GM21360 (cell line): ENCODE results near the gene VARS2.
"Not testable (repeated sequence)": the region's sequence is repeated elsewhere in the genome, so short reads cannot be mapped to it uniquely, and the experiment has no call there.

Experiments used
- ATAC-seq: cut with Tn5 transposase; IDR thresholded peaks from one replicate; pipeline ENCODE4 v1.9.1; 2021; ENCODE audit warnings: mild to moderate bottlenecking, moderate library complexity; ENCODE audit not compliant: unreplicated experiment

VARS2 gene

DNA sequence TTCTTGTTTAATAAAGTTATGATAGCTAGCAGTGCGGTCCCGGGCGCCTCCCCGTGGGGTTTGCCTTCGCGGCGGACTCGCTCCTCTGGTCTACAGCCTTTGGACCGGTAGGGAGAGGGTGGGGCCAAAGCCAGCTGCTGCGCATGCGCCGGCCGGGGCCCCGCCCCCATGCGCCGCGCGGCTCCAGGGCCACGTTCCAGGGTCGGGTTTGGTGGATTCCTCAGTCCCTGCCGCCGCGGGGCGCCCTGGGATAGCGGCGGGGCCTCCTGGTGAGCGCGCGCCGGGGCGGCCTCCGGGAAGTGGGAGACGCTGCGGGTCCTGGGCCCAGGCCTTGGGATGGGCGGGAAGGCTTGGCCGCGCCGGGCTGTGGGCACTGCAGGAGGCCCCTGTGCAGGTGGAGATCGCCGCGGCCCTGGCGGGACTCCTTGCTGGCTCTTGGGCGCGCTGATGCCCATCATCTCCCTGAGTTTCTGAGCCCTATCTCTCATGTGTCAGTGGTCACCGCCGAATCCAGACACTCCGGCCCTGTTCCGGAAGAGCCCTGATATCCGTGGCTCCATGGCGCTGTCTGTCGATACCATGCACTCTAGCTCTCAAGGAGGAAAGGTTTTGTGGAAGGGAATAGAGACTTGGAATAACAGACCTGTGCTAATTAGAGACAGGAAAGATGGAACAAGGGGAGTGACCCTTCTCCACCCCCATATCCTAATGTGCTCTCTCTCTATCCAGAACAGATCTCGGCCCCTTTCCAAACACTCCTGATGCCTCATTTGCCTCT lies at the start of gene VARS2:
TSS of gene VARS2 (plus strand) at position 163 of the 778 bp plus-strand sequence. CDS start at position 762, 599 bp downstream.
- ATAC-seq: peak; percentile 74

DNA sequence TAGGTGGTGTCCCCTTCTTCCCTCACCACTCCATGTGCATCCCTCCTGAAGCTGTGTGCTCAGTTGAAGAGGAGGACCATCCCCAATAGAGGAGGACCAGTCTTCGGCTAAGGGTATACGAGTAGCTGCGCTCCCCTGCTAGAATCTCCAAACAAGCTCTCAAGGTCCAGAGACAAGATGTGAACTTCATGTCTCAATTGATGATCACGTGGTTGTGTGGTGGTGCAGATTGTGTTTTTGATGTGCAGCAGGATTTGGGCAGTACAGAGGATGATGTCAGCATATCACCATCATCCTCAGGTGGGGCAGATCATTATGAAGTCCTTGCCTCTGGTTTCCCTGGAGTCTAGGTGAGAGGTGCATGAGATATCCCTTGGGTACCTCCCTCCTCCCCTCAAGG lies 49.7 kb upstream of the VARS2 start:
- ATAC-seq: no peak

DNA sequence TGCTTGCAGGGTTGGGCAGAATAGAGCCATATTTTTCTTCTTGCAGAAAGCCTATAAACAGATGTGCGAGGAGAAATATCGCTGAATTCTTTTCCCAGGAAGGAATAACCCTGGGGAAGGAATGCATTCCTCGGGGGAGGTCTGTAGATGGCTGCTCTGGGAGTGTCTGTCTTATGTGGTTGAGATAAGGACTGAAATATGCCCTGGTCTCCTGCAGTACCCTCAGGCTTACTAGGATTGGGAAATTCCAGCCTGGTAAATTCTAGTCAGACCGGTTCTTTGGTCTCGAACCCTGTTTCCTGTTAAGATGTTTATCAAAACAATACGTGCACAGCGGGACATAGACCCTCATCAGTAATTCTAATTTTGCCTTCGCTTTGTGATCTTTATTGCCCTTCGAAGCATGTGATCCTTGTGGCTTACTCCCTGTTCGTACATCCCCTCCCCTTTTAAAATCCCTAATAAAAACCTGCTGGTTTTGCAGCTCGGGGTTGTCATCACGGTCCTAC lies 44.7 kb upstream of the VARS2 start:
- ATAC-seq: not testable (repeated sequence)

DNA sequence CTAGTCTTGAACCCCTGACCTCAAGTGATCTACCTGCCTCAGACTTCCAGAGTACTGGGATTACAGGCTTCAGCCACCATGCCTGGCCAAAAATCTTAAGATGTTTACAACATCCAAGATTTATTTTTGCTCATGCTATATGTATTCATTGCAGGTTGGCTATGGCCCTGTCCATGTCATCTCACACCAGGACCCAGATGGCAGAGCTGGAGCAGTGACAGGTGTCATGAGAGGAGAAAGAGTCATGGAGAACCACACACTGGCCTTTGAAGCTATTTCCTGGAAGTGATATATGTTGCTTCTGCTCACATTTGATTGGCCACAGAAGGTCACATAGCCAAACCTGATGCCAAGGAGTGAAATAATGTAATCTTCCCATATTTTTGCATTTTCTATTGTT lies 43.5 kb upstream of the VARS2 start:
- no peak for ATAC-seq

DNA sequence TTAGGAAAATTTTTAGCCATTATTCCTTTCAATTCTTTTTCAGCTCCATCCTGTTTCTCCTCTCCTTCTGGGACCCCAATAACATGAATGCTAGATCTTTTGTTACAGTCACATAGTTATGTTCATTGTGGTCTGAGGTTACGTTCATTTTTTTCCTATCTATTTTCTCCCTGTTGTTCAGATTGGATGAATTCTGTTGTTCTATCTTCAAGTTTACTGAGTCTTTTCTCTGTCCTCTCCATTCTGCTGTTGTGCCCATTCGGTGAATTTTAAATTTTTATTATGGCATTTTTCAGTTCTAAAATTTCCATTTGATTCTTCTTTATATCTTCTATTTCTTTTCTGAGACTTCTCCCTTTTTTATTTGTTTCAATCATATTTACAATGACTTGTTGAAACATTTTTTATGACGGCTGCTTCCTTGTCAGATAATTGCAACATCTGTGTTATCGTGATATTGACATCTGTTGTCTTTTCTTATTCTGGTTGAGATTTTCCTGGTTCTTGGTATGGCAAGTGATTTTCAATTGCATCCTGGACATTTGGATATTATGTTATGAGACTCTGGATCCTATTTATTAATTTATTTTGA lies 42.4 kb upstream of the VARS2 start:
- ATAC-seq: no peak

DNA sequence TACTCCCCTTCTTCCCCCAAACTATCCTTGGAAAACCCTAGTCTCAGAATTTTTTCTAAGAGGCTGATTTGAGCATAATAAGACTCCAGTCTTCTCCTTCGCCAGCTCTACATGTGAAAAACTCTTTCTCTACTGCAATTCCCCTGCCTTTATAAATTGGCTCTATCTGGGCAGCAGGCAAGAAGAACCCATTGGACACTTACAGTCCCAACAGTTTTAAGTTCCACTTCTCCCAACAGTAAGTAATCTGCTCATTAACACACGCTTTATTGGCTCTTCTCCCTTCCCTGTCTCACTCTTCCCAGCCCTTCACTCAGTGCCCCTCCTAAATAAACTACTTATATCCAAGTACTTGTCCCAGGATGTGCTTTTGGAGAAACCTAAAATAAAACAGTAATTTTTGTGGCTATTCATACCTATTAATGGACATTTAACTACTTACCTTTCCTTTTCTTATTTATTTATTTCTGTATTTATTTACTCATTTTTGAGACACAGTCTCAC lies 40.8 kb upstream of the VARS2 start:
- ATAC-seq: no peak

DNA sequence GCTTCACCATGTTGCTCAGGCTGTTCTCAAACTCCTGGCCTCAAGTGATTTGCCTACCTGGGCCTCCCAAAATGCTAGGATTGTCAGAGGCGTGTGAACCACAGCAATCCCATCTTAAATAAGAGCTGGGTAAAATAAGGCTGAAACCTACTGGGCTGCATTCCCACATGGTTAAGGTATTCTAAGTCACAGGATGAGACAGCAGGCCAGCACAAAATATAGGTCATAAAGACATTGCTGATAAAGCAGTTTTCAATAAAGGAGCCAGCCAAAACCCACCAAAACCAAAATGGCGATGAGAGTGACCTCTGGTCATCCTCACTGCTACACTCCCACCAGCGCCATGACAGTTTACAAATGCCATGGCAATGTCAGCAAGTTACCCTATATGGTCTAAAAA lies 40.2 kb upstream of the VARS2 start:
- not testable (repeated sequence) for ATAC-seq

DNA sequence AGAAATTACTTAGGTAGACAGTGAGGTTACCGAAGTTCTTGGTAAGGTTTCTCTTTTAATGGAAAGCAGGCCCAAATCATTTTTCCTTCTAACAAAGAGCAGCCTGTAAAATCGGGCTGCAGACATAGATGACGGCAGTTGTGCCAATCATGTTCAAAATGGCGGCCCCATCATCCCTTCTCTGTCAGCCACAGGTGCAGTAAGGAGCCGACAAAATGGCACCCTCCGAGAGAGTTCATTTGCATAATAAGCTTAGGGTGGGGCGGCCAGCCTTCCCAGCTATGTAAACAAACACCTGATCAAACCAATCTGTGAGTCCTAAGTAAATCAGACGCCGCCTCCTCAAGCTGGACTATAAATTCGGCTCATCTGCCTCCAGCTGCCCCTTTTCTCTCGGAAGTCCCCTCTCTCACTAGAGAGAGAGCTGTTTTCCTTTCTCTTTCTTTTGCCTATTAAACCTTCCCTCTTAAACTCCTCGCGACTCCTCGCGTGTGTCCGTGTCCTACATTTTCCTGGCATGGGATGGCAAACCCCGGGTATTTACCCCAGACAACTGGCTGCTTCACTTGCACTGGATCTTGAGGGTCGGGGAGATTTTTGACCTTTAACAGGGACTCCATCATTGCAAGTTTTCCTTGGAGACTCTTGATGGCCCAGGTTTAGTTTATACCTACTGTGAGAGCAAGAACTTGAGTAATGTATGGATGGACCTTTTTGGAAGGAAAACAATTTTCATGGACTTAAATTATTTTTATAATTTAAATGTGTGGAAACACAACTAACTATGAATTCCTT lies 38.6 kb upstream of the VARS2 start:
- ATAC-seq: no peak

DNA sequence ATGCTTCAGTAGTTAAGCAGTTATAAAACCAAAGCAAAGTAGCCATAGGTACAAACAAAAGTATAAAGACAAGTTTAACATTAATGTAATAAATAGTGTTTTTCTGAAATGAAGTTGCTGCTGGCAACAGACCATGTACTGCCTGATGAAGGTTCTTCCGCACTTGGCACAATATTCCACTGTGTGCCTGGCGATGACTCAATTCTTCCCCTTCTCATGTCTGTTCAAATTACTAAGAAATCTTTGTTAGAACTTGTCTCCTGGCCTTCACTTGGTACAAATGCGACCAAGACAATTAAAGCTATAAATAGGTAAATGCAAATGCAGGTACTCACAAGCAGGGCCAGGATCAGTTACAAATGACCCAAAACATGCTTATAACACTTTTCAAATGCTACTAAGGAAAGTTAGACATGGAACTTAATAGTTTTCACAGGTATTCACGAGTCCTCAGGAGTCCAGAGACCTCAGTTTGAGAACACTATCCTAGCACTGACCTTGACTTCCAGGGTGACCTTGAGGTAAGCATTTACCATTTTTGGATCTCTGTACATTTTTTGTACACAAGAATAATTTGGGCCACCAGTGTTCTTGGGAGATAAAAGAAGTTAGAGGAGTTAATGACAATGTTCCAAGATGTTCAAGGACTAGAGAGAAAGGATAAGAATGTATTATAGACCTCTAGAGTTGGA lies 37.9 kb upstream of the VARS2 start:
- no peak for ATAC-seq

DNA sequence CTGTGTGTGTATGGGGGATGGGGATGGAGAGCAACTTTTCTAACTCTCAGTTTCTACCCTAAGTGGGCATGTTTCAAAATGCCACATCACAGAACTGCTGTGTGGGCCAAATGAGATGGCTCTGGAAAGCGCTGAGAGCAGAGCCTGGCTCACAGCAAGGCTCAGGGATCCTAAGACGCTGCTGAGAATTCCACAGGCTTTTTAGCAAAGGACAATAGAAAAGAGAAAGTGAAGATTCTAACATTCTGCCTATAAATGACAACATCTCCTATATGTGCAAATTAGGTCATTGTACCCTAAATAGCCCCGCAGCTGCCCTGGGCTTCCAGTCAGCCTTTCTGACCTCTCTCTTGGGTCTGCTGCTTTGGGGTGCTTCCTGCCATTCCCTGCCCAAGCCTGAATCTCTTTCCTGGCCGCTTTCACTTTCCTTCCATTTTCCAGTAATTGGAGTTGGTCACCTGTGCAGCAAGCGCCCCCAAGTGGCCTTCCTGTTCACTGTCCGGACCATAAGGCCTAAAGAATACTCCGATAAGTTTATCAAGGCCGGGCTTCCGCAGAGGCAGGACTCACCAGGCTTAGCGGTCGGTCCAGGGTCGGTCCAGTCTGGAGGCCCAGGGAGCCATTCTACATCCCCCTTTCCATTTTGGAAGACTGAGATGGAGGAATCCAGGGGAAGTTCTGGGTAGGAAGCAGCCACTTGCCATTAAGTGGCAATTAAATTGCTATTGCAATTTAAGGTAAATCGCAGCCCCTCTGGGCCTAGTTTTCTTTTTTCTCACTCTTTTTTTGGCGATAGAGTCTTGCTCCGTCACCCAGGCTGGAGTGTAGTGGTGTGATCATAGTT lies 36.4 kb upstream of the VARS2 start:
- no peak for ATAC-seq

DNA sequence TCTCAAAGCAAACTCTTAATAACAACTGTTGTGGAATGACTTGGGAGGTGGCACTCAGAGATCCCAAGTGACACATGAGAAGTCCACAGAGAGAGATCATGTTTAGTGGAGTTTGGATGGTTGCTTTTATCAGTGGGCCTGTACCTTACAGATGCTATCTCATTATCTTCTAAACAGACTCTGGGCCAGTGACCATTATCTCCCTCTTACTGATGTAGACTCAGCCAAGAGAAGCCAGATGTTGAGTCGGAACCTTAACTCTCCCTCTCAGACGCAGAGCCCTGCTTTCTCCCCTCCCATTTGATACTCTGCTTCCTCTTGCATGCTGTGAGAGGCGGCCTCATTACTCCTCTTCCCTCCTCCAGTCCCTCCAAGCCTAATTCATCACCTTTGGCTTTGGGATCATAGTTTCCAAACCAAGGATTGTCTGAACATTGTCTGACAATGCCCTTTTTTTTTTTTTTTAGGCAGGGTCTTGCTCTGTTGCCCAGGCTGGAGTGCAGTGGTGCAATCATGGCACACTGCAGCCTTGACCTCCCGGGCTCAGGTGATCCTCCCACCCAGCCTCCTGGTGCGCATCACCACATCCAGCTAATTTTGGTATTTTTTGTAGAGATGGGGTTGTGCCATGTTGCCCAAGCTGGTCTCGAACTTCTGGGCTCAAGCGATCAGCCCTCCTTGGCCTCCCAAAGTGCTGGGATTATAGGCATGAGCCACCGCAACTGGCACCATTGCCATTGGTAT lies 34.2 kb upstream of the VARS2 start:
- ATAC-seq: no peak

DNA sequence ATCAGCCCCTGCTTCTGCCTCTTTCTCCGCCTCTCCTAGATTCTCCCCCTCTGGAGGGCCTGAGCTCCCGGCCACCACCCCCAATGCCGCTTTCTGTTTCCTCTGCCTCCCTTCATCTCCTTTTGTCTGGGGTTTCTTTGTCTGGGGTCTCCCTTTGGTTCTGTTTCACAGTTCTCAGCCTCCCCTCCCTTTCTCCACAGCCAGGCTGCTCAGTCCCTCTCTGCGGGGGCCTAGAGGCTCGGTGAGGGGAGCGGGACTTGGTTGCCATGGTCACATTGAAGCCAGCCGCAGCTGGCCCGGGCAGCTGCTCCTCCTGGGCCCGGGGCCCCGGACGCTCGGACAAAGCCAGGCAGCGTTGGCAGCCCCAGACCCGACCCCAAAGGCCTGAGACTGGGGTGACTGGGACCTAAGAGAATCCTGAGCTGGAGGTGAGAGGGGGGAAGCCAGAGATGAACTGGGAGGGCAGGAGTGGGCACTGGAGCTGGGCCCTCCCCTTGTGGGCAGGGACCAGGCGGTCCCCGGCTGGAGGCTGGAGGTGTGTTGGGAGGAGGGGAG lies 33.3 kb upstream of the VARS2 start:
- ATAC-seq: no peak

DNA sequence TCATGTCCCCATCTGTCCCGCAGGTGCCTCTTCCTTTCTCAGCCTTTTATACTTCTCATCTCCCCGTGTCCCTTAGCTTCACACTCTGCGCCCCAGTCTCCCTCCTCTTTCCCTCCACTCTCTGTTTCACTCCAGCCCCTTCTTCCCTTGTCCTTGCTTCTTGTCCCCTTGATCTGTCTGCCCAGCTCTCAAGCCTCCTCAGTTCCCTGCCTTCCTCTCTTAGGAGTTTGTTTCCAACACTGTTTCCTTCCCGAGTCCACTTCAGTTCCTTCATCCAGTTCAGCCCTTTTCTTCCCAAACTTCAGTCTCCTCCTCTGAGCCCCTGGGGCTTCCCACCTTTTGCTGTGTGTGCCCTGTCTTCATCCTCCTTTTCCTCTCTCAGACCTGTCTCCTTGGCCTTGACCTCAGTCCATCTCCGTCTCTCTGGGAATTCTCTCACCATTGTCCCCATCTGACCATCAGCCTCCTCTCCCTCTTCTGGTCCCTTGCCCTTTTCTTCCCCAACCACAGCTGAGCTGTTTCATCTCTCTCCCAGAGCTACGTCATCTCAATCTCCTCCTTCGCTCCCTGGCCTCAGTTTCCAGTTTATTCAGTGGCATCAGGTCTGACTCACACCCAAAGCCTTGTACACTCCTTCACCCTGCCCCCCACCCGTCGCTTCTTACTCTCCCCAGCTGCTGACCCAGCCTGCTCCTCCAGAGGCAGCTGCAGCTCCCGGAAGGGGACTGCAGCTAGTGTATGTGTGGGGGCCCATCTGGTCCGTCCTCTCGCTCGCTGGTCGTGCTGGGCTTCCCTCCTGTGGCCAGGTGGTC lies 32.4 kb upstream of the VARS2 start:
- ATAC-seq: no peak

DNA sequence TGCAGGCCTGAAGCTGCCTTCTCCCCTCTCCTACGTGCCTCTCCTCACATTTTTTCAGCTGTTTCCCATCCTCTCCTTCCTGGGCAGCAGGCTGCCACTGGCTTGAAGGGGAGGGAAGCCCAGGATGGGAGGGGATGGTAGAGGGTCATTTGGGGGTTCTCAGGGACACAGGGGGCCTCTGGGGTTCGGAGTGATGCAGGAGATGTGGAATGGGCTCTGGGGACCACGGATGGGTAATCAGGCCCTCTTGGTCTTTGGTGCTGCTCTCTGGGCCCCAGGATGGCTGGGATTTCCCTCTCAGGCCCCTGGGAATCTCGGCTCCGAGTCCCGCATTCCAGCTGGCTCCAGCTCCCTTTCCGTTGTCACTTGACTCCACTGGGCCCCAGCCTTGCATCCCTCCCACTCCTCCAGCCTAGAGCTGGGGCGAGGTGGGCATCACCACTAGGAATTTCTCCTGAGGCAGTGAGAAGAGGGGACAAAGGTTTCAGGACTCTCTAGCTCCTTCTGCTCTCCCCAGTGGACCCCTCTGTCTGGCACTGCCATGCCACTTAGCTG lies 31.8 kb upstream of the VARS2 start:
- ATAC-seq: no peak

DNA sequence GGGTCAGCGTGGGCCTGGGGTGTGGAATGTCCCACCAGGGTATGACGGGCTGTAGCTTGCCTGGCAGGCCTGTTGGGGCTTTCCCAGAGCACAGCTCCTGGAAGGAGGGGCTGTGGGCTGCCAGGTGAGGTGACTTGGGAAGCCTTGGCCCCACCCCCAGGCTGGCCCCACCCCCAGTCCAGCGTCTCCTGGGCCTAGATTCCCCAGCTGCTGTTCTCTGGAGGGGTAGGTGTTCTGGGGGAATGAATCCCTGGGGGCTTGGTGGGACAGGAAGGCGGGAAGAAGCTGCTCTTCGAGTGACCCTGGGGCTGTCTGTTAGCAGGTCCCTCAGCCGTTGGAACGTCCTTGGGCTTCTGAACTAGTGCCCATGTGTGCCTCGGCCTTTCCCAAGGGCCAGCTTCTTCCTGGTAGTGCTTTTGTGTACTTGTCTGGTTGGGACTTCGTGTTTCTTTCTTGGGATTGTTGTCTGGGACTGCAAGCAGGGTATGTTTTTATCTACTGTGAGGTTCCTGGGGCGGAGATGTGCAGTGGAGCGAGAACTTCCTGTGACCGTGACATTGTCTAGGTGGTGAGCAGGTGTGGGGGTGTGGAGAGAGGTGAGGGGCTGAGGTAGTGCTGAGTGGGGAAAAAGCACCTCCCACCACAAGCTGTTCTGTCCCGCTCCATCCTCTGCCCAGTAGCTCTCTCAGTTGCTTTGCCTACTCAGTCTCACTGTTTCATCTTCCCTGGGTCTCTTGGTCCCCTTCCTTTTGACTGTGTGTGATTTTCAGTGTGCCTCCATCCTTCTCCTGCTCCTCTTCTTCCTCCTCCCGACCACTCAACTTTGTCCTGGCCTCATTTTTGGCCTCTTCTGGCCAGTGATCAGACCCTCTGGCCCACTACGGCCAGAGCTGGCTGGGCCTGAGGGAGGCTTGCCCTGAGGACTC lies 31.0 kb upstream of the VARS2 start:
- ATAC-seq: no peak

DNA sequence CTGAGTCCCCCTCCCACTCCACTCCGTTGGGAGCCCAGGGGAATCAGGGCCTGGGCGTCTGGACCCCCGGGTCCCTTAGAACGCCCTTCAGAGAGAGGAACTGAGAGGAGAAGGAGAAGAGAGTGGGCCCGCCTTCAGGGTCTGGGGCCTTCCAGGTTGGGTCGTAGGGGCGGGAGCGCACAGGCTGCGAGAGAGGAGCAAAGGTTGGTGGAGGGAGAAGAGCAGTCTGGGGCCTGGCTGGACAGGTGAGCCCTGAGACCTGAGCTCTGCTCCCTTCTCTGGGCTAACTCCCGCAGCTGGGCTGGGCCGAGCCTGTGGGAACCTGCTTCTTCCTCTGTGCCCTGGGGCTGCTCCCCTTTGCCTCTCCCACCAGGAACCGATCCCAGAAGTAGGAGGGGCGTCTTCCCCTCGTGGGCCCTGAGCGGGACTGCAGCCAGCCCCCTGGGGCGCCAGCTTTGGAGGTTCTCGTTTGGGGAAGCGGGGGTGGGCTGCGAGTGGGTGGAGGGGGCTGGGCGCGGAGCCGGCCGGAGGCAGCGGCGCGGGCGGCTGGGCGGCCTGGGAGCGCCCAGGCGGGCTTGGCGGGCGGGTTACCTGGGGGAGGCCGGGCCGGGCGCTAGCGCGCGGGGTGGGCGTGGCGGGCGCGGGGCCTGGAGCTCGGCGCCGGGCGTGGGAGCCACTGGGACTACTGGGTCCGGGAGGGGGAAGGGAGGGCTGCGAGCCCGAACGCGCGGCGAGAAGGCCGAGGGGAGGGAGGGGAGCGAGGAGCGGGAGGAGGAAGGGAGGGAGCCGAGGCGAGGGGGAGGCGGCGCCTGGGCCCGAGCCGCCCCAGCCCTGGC lies 30.1 kb upstream of the VARS2 start, which contains the start of gene DDR1:
TSS of gene DDR1 (plus strand) at position 835 of the 836 bp plus-strand sequence. CDS start 4,211 bp downstream, outside the sequence.
- ATAC-seq: no peak
